Astrocyte (in vitro differentiated cells and primary cell): ENCODE data around the gene STK24.

Experiments used
- EZH2 ChIP-seq: IDR thresholded peaks from 2 replicates; pipeline ENCODE4 v1.6.1; 2012; ENCODE audit warnings: mild to moderate bottlenecking, low read length, inconsistent platforms; ENCODE audit not compliant: insufficient read depth
- TF ChIP-seq, protein P1 (sequence below): IDR thresholded peaks from 2 replicates; pipeline ENCODE4 v1.5.1; 2011; ENCODE audit warnings: low read depth, mild to moderate bottlenecking, inconsistent platforms, low read length, moderate library complexity; ENCODE audit not compliant: insufficient read depth

DNA sequence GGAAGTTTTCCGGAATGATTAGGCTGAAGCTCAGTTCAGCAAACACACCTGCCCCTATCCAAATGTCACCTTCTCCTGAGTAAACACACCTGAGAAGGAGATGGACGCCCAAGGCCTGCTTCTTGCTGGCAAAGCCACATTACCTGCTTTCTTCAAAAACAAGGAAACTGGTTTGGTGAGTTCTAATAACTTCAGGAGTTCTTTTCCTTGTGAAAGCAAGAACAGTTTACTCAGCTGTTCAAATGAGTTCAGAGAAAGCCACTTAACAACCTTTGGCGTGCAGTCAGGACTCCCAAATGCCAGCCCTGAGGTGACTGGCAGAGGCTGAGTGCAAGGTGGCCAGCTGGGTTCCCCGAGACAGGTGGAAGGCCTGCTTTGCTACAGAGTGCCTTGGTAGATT lies 160.5 kb downstream of the STK24 start:
- TF ChIP-seq, protein P1, sequence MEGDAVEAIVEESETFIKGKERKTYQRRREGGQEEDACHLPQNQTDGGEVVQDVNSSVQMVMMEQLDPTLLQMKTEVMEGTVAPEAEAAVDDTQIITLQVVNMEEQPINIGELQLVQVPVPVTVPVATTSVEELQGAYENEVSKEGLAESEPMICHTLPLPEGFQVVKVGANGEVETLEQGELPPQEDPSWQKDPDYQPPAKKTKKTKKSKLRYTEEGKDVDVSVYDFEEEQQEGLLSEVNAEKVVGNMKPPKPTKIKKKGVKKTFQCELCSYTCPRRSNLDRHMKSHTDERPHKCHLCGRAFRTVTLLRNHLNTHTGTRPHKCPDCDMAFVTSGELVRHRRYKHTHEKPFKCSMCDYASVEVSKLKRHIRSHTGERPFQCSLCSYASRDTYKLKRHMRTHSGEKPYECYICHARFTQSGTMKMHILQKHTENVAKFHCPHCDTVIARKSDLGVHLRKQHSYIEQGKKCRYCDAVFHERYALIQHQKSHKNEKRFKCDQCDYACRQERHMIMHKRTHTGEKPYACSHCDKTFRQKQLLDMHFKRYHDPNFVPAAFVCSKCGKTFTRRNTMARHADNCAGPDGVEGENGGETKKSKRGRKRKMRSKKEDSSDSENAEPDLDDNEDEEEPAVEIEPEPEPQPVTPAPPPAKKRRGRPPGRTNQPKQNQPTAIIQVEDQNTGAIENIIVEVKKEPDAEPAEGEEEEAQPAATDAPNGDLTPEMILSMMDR = no peak
- TF ChIP-seq EZH2 = no peak
